GM18508 (cell line): ENCODE results near the gene INKA1.
"Not testable (repeated sequence)": the region's sequence is repeated elsewhere in the genome, so short reads cannot be mapped to it uniquely, and the experiment has no call there.

Source experiments
- ATAC-seq: cut with Tn5 transposase; IDR thresholded peaks from one replicate; pipeline ENCODE4 v1.9.1; 2021; ENCODE audit warnings: moderate number of reproducible peaks; ENCODE audit not compliant: insufficient read depth, unreplicated experiment

The INKA1 gene

GRCh38 chr3:49802719-49803464 is at the start of gene INKA1:
INKA1 (plus strand) TSS chr3:49803261; CDS start chr3:49803393, 132 bp downstream.
- no peak for ATAC-seq

DNA sequence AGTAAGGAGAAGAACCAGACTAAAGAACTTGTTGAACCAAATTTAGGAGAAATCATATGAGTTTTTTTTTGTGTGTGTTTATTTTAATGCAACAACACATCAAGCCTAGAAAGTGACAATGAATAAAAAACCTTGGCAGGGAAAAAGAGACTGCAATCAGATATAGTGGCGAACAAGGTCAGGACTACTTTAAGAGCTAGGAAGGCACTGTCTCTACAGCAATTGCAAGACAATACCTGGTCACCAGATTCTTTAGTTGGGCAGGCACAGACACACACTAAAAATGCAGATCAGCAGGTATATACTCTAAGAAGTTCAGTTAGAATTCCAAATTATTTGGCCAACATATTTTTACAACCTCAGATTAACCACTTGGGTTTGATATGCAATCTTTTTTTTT is 48.5 kb upstream of the INKA1 start:
- ATAC-seq, result no peak

- no peak for ATAC-seq
Measured at GRCh38 chr3:49756036-49756435, 47.0 kb upstream of the INKA1 start.

- ATAC-seq, result no peak
Measured at GRCh38 chr3:49757197-49757596, 45.9 kb upstream of the INKA1 start.

DNA sequence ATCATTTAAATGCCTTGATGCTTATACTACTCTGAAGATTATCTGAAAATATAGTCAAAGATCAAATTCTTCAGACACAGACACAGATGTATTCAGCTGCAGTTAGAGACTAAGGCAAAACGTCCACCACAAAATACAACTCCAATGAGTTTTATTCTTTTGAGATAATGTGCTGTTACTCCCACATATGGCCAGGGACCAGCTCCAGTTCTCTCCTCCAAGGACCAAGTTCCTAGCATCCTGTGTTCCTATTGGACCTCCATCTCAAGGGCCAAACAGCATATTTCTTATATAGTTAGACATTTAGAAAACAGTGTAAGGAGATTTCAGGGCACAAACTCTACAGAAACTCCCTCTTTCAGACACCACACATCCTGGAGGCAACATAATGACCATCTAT is 43.8 kb upstream of the INKA1 start:
- ATAC-seq, result no peak

DNA sequence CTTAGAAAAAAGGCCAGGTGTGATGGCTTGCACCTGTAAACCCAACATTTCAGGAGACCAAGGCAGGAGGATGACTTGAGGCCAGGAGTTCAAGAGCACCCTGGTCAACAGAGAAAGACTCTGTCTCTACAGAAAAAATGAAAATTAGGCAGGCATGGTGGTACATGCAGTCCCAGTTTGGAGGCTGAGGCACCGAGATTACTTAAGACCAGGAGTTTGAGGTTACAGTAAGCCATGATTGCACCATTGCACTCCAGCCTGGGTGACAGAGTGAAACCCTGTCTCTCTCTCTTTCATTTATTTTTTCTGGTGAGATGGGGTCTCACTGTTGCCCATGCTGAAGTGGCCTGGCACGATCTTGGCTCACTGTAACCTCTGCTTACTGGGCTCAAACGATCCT is 41.4 kb upstream of the INKA1 start:
- ATAC-seq, result no peak

- no peak for ATAC-seq
Measured at GRCh38 chr3:49763981-49764380, 39.1 kb upstream of the INKA1 start.

- no peak for ATAC-seq
Measured at GRCh38 chr3:49769286-49769915, 33.7 kb upstream of the INKA1 start.

GRCh38 chr3:49769926-49770325 is 33.1 kb upstream of the INKA1 start:
- no peak for ATAC-seq

DNA sequence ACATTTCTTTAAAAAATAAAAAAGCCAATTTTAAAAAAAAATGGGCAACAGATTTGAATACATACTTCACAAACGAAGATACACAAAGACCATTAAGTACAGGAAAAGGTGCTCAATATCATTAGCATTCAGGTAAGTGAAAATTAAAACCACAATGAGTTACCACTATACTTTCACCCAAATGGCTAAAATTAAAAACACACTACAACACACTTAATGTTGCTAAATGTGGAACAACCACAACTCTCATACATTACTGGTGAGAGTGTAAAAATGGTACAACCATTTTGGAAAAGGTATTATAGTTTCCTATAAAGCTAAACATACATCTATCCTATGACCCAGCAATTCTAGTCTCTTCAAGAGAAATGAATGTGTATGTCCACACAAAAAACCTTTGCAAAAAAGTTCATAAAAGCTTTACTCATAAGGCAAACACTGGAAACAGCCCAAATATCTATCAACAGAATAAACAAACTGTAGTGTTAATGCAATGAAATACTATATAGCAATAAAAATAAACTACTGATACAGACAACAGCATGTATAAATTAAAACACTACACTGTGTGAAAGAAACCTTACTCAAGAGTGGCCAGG is 31.6 kb upstream of the INKA1 start:
- ATAC-seq, result no peak

DNA sequence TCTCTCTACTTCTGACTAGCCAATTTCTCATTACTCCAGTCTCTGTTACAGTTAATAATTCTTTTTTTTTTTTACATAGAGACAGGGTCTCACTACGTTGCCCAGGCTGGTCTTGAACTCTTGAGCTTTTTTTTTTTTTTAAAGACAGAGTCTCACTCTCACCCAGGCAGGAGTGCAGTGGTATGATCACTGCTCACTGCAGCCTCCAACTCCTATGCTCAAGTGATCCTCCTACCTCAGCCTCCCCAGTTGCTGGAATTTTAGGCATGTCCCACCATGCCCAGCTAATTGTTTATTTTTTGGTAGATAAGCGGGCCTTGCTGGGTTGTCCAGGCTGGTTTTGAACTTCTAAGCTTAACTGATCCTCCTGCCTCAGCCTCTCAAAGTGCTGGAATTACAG is 30.4 kb upstream of the INKA1 start:
- no peak for ATAC-seq

- no peak for ATAC-seq
Measured at GRCh38 chr3:49775538-49775937, 27.5 kb upstream of the INKA1 start.

DNA sequence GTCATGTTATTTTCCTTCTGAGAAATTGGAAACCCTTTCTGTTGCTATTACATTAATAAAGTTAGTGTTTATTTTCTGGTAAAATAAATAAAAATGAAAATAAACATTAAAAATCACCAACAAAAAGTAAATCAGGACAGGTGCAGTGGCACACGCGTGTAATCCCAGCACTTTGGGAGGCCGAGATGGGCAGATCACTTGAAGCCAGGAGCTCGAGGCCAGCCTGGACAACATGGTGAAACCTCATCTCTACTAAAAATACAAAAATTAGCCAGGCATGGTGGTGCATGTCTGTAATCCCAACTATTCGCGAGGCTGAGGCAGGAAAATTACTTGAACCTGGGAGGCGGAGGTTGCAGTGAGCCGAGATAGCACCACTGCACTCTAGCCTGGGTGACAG is 27.0 kb upstream of the INKA1 start:
- ATAC-seq, result not testable (repeated sequence)

GRCh38 chr3:49779358-49780079 is 23.5 kb upstream of the INKA1 start:
- ATAC-seq, result no peak

DNA sequence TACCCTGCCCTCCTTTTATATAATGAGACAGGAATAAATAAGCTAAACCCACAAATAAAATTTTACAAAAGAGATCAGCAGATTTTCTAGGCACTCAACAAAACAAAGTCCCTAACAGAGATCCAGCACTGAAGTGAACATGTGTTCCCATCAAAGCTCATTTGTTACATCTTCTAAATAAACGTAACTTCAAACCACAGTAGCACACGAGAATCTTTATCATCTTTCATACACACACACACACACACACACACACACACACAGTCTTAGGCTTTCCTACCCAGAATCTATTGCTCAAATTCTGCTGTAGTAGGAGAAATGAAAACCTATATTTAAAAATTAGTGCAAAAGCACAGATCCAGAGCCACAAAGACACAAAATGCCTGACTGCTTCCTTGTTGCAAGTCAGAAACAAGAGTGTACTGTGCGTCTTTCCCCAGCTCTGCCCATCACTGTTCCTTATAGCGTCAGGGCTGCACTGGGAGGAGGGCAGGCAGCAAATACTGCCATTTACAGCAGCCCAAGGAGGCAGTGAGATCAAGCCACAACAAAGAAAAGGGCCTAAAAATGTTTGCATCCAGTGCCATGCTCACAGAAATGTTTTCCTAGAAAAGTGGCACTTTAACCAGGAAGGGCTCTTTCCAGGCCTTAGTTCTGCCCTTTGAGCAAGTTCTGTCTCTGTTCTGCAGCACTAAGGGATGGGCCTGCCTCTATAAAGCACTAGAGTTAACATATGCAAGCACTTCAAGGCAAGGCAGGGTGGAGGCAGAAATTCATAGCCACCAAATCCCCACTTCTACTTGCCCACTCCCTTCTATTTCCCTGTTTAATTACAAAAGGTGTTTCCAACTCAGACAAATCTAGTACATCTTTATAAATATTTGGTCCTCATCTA is 22.7 kb upstream of the INKA1 start:
- no peak for ATAC-seq

- ATAC-seq, result not testable (repeated sequence)
Measured at GRCh38 chr3:49780975-49781365, 22.1 kb upstream of the INKA1 start.

GRCh38 chr3:49781415-49782199 is 21.5 kb upstream of the INKA1 start:
- no peak for ATAC-seq

GRCh38 chr3:49782277-49782676 is 20.8 kb upstream of the INKA1 start:
- ATAC-seq, result not testable (repeated sequence)
